ENCODE data around the gene CELA1.
A peak's percentile ranks its signal among the peaks of the same experiment; 100 is the strongest.
"Not testable (repeated sequence)": the region's sequence is repeated elsewhere in the genome, so short reads cannot be mapped to it uniquely, and the experiment has no call there.

CELA1 gene

DNA sequence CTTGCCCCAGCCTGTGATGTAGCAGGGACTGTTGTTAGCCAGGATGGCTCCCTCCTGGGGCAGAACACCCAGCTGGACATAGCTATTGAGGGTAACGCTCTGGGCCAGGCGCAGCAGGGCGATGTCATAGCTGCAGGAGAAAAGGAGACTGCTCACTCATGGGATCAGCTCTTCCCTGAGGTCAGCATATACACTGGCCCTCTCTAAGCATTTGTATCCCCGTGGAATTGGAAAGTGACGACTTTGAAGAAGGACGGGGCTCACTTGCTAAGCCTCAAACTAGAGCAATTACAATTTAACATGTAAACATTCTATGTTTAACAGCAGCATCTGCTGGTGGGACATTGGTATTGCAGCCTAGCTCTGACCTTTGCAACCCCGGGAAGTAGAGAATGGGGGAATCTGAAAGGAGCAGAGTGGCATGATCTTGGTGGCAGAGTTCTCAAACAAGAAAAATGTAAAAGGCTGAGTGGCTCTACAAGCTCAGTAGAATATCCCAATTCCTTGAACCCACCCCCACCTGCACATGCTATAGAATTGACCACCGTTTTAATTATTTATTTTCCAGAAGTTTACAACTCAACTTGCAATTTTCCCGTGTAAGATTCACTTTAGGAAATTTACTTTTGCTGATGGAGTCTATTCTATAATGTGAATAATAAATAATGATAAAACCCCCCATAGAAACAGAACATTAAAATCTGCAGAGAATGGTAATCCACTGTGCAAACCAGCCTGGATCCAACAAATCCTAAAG, 5.0 kb downstream of the CELA1 start:
- DNase-seq, result peak; percentile 83

DNA sequence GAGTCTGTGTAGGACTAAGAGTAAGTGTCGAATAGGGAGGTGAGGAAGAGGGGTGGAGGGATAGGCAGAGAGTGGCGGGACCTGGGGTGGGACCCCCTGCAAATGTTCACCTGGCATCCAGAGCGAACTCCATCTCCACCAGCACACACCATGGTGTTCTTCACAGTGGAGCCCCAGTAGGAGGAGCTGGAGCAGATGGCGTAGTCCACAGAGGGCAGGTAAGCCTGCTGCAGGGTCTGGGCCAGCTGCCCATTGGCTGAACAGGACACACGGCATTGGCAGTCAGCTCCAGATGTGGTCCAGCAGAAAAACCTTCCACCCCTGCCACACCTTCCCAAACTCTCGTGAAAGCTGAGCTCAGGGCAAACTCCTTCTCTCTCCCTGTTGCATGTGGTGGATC, 6.7 kb downstream of the CELA1 start:
- DNase-seq, result no peak

DNA sequence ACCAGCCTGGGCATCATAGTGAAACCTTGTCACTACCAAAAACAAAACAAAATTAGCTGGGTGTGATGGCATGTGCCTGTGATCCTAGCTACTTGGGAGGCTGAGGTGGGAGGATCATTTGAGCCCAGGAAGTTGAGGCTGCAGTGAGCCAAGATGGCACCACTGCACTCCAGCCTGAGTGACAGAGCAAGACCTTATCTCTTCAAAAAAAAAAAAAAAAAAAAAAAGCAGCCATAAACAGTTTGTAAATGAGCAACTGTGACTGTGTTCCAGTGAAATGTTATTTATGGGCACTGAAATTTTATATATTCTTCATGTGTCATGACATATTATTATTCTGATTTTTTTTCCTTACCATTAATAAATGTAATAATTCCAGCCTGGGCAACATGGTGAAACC, 9.1 kb downstream of the CELA1 start:
- DNase-seq, result not testable (repeated sequence)

DNA sequence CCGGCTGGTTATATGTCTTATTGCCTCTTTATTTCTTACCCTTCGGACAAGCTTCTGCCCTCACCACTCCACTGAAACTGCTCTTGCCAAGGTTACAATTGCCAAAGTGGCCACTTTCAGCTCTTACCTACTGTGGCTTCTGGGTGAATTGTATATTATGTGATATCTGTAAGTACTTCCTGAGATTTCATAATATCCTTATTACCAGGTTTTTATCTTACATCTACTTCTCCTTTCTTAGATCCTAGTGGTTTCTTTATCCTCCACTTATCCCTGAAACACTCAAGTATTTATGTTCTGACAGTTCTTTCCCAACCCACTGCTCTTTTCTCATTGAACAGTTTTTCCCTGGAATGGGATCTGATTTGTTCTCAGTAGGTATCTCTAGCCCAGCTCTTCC, 10.5 kb downstream of the CELA1 start:
- DNase-seq, result no peak

DNA sequence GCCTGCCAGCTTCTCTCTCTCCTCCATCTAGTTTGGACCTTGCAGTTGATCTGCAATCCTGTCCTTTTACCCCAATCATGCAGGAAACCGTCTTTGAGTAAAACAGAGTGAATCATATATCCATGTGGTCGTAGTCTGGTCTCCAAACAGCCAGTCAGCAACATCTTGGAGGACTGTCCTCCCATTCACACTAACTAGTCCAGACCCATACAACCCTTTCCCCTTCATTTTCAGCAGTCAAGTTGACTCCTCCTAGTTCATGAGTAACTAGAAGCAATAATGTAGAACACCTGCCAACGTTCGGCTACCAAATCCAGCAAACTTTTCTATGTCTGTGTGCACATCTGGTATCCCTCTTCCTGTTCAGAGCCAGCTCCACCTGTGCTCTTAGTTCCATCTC, 11.7 kb downstream of the CELA1 start:
- no peak for DNase-seq

DNA sequence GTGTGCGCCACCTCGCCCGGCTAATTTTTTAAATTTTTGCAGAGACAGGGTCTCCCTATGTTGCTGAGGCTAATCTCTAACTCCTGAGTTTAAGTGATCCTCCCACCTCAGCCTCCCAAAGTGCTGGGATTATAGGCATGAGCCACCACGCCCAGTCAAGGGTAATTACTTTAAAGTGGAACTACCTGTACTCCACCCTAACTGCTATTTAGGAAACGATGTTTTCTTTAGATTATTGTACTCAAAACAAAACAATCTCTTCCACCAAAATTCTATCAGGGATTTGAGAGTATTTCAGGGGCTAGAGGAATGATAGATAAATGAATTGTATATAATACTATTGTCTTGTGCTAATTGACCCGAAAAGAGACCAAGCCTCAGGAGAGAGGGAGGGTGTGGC, 12.9 kb downstream of the CELA1 start:
- DNase-seq, result no peak

DNA sequence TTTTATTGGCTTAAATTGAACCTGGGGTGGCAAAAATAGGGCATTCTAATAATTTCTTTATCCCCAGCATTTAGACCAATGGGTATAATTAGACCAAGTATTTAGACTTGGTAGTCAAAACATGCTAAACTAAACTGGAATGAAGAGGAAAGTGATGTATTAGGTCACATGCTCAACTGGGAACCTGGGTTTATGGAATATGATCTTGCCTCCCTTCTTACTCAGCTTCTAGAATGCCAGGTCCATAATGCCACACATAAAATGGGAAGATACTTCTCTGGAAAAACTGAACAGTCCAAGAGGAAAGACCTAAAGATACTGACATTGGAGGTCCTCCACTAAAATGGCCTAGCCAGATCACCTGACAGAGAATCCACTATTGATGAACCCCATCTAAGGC, 16.3 kb downstream of the CELA1 start:
- DNase-seq, result no peak

DNA sequence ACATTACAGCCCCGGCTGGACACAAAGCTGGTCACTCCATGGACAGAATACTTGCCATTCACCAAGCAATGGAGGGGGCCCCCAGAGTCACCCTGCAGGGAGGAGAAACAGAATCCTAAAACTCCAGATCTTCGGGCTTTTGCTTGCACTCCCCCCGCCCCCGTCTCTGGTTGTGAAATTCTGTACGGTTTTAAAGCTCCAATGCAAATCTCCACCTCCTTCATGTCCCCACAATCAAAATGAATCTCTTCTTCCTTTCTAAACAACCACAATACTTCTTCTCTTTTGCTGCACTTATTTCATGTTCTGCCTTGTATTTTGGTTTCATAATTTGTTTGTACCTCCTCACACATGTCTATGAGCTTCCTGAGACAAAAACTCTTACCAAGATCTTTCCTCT, 16.7 kb downstream of the CELA1 start:
- DNase-seq, result no peak

DNA sequence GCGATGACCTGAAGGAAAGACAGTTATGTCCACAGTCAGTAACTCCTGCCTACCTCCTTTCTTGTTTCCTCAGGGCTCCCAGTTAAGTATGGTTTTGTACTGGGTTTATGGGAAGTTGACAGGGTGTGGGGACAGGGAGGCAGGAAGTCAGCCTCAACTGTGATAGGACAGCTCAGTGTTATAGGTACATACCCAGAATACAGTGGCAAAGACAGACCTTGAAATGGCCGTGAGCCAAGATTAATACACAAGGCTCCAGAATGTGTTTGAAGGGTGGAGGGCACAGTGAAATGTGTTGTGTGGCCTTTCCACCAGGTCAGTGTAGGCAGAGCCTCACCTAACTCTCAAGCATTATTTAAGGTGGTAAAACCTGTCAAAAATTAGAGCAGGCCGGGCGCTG, 17.9 kb downstream of the CELA1 start:
- no peak for DNase-seq

DNA sequence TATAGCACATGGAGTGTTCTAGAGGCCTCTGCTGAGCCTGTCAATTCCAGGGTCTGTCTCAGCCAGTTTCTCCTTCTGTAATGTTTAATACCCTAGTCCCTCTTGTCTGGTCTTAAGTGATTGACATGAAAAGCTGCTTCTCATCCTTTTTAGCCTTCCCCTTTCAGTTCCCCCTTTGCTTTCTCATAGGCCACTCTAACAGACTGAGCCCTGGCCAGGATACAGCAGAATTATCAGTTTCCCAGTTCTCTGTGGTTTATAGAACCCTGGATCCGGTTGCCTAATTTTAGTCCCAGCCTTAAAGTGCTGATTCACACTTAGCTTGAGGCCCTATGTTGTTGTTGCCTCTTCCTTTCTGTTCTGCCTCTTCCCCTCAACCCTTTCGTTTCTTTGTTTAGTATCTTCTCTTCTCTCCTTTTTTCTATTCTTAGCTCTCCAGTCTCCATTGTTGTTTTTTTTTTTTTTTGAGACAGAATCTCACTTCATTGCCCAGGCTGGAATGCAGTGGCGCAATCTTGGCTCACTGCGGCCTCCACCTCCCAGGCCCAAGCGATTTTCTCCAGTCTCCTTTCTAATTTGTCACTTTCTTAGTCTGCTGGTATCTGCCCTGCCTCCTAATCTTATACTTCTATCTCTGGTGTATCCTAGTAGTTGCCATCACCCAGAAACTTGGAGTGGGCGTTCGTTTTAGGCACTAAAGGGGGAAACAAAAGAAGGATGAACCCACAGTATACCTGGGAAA, 19.6 kb downstream of the CELA1 start:
- DNase-seq, result peak; percentile 44

DNA sequence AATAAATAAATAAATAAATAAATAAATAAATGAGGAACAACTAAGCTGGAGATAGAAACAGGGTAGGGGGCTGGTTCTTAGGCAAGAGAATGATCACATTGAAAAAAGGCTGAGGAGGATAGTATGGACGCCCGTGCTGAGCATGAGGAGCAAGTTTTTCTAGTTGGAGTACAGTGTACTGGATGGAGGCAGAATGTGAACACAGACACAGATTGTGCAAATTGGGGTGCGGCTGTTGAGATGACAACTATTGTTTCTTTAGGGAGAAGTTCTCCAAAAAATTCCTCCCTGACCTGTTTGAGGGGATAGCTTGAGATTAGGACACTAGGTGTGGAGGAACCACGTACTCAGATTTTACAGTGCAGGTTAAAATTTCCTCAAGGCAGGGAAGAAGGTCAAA, 21.5 kb downstream of the CELA1 start:
- DNase-seq, result no peak

DNA sequence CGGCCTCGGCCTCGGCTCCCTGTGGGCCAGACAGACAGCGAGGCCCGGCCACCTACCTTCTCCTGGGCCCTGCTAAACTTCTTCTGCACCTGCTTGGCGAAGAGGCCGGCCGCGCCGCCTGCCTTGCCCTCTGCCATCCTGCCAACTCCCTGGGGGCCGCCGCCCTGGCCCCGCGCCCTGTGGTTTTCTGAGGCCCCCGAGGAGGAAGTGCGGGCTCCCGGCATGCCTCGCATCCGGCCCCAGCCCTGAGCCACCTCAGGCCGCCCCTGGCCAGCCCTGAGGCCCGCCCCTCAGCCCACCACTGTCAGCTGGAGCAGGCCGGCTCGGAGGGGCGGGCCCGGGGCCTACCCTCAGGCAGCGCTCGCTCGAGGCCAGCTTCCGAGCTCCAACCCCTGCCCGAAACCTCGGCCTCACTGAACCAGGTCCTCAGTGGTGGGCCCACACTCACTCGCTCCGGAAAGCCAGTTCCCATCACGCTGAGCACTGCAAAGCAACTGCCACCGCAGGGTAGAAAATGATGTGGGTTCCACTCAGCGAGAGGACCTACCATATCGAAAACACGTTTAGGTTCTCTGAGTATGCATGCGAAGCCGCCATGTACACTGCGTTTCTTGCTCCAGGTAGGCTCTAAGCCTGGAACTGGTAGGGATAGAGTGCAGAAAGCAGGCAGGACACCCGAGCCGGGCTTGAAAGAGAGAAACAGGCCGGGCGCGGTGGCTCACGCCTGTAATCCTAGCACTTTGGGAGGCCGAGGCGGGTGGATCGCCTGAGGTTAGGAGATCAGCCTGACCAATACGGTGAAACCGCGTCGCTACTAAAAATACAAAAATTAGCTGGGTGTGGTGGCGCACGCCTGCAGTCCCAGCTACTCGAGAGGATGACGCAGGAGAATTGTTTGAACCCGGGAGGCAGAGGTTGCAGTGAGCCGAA, 22.2 kb downstream of the CELA1 start, which contains the start of gene BIN2:
Gene BIN2 (minus strand): TSS at position 209 of the 930 bp plus-strand sequence. CDS start 72 bp downstream, at position 137.
- peak; percentile 74 for DNase-seq

DNA sequence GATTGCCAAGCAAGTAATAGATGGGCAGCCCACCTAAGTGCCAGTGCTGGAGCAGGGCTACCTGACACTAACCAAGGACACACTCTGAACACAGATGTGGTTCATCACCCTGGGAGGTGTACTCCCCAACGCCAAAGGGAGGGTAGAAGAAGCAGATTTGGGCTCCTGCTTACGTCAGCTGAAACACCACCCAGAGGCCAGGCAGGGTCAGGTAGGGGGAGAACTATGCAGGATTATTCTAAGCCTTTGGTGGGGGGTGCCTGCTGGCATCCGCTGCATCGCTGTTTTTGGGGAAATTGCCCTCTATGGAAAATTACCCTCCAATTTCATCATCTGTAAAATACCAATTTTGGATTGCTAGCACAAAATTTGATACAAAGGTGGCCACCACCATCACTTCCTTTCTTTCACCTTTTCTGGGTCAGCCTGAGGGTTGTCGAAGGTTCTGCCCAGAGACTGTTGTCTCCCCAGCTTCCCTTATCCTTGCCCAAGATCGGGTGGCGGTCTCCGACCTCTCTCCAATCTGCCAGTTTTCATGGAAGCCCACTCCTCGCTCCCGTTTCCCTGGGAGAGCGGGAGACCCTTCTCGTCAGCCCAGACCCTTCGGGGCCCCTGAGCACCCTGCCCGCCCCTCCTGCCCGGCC, 23.0 kb downstream of the CELA1 start:
- peak; percentile 74 for DNase-seq

DNA sequence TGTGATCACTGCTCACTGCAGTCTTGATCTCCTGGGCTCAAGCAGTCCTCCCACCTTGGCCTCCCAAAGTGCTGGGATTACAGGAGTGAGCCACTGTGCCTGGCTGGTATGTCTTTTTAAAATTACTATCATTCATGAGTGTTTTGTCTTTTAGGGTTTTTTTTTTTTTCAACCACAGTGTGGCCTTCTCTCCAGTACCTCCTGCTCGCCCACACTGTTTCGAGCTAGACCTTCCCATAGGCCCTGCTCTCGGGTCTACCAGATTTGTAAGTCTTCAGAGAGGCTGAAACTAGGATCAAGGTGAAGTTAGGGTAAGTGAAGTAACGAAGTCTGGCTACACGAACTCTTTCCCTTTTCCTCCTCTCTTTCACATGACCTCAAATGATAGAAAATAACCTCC, 24.0 kb downstream of the CELA1 start:
- no peak for DNase-seq

DNA sequence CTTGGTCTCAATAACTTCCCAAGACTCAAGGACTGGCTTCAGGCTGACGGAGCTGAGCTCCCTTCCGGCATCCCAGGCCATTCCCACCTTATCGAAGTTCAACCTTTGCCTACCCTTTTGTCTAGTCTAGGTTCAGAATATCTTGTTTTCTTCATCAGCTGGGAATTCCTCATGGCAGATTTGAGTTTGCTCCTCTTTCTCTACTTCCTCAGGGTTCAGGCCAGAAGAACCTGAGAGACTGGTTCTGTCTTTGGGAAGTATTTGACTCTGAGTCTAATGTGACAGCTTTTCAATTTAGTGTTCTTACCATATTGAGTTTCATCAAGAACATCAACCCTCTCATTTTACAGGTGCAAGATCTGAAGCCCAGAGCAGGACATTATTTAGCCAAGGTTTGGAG, 24.6 kb downstream of the CELA1 start:
- DNase-seq, result no peak

DNA sequence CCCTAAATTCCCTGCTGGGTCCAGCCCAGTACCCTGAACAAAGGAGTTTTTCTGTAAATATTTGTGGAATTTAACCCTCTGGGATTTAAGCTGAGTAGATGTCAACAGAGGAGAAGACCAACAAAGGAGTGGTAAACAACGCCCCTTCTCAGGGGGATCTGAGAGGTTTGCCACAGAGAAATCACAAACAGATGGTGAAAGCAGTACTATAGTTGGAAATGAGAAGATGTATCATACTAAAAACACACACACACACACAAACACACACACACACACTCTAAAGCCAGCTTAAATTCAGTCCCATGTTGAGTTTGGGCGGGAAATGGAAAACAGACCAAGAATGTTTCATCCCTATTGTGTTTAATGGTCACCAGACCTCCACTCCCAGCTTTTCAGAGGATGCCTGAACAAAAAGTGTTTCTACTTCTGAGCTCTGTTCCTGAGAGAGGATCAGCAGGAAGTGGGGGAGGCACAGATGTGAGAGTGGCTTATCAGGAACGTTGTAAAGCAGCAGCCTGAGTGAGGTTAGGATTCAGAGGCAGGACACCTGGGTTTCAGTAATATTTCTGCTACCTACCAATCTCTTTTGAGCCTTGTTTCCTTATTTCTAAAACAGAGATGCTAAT, 25.7 kb downstream of the CELA1 start:
- peak; percentile 24 for DNase-seq

DNA sequence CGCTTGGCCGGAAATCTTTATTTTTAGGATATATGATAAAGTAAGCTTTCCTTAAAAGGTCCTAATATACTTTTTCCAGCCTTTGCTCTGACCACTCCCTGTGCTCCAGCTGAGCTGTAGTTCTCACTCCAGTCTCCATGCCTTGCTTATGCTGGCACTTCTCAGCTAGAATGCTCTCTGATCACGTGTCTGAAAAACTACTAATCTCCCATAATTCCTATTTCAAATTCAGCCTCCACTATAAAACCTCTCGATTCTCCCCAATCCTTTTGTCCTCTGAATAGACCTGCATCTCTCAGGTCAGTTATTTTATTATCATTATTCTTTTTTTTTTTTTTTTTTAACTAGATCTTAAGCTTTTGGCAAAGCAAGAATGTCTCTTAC, 26.2 kb downstream of the CELA1 start:
- no peak for DNase-seq

DNA sequence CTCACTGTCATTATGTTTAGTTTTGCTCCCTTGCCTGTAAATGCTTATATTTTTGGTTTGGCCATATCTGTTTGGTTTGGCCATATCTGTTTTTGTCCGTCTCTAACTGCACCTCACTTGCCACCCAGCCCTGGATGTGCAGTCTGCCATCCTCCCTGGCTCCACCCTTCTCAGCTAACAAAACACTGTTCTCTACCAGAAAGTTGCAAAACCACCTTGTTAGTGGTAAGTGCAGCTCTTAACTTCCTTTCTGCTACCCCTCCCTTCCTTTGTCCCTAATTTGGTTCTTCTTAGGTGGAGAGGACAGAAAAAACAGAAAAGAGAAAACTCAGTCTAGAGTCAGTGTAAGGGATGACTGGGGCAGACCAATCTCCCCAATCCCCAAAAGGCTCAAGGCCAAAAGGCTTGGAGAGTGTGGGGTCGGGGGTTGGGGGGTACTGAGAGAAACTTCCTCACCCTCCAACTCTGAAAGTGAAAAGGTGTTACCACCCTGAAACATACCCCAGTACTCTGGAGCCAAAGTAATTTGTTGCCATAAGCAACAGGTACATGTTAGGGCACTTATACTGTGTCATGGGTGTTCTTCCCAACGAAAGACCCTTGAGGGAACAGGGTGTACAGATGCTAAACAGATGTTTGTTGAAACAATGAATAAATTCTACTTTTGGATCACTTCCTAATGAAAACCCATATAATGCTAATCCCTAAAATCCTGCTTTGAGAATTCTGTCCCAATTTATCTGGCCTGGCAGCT, 27.5 kb downstream of the CELA1 start:
- peak; percentile 74 for DNase-seq

DNA sequence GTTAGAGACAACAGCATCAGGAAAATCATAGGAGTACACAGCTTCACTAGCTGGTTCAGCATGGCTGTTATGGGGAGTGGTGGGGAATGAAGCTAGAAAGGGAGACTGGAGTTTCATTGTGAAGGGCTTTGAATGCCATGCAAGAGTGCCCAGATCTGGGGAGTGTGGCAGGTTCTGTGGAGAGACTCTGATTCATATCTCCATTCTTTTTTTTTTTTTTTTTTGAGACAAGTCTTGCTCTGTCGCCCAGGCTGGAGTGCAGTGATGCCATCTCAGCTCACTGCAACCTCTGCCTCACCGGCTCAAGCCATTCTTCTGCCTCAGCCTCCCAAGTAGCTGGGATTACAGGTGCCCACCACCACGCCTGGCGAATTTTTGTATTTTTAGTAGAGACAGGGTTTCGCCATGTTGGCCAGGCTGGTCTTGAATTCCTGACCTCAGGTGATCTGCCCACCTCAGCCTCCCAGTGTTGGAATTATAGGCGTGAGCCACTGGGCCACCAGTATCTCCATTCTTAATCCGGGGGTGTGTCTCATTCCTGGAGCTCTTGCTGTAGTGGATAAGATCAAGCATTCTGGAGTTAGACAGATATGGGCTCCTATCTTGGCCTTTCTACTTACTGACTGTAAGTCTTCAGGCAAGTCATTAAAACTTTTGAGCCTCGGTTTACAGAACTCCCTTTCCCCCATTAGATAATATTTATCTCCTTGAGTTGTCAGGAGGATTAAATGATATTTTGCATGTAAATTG, 28.2 kb downstream of the CELA1 start:
- not testable (repeated sequence) for DNase-seq

DNA sequence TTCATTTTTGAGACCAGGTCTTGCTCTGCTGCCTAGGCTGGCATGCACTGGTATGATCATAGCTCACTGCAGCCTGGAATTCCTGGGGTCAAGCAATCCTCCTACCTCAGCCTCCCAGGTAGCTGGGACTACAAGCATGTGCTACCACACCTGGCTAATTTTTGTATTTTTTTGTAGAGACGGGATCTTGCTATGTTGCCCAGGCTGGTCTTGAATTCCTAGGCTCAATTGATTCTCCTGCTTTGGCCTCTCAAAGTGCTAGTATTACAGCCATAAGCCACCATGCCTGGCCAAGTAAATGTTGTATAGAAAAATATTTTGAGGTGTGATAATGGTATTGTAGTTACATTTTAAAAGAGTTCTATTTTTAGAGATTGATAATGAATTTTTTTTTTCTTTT, 35.1 kb downstream of the CELA1 start:
- no peak for DNase-seq
